Liver (tissue), 2 donors: ENCODE results near the gene ERC1.
"Not testable (repeated sequence)": the region's sequence is repeated elsewhere in the genome, so short reads cannot be mapped to it uniquely, and the experiment has no call there.

Experiments
- MAX ChIP-seq: IDR thresholded peaks from 2 replicates; pipeline ENCODE4 v1.6.1; 2016; ENCODE audit warnings: antibody characterized with exemption
- YY1 ChIP-seq: IDR thresholded peaks from 2 replicates; pipeline ENCODE4 v1.6.1; 2016; ENCODE audit warnings: antibody characterized with exemption, mild to moderate bottlenecking
- TF ChIP-seq, protein P1 (sequence below): fragments of 150-350 bp; IDR thresholded peaks from 2 replicates; pipeline ENCODE4 v1.5.1; 2017; ENCODE audit warnings: improper control_type of control experiment, low read depth, low read length; ENCODE audit not compliant: missing input control
- donor health status: healthy.

- TF ChIP-seq, protein P1, sequence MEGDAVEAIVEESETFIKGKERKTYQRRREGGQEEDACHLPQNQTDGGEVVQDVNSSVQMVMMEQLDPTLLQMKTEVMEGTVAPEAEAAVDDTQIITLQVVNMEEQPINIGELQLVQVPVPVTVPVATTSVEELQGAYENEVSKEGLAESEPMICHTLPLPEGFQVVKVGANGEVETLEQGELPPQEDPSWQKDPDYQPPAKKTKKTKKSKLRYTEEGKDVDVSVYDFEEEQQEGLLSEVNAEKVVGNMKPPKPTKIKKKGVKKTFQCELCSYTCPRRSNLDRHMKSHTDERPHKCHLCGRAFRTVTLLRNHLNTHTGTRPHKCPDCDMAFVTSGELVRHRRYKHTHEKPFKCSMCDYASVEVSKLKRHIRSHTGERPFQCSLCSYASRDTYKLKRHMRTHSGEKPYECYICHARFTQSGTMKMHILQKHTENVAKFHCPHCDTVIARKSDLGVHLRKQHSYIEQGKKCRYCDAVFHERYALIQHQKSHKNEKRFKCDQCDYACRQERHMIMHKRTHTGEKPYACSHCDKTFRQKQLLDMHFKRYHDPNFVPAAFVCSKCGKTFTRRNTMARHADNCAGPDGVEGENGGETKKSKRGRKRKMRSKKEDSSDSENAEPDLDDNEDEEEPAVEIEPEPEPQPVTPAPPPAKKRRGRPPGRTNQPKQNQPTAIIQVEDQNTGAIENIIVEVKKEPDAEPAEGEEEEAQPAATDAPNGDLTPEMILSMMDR: not testable (repeated sequence)
- TF ChIP-seq YY1, MAX: not testable (repeated sequence)
Observed at GRCh38 chr12:1099618-1100017, 108.6 kb downstream of the ERC1 start.
